Activated CD8-positive, alpha-beta memory T cell treated with anti-CD3 and anti-CD28 coated beads for 1 hour (primary cell): ENCODE measurements around the gene ETV2.
"Not testable (repeated sequence)": the region's sequence is repeated elsewhere in the genome, so short reads cannot be mapped to it uniquely, and the experiment has no call there.

Source experiments
- DNase-seq, 2 donors: peaks; one replicate each; pipeline ENCODE4 v3.0.0-alpha.2; 2020; ENCODE audit warnings: low read depth in 1 of 2; ENCODE audit errors: extremely low read depth in 1 of 2

ETV2 gene

GRCh38 chr19:35656700-35657099 is 15.2 kb downstream of the ETV2 start:
- DNase-seq: no peak

GRCh38 chr19:35657904-35658700 is 16.6 kb downstream of the ETV2 start:
- no peak for DNase-seq

- no peak for DNase-seq
Observed at GRCh38 chr19:35661995-35662340, 20.4 kb downstream of the ETV2 start.

- DNase-seq: no peak
Observed at GRCh38 chr19:35663981-35664380, 22.4 kb downstream of the ETV2 start.

- DNase-seq: no peak
Observed at GRCh38 chr19:35665157-35665556, 23.6 kb downstream of the ETV2 start.

- DNase-seq: no peak
Observed at GRCh38 chr19:35665604-35666003, 24.1 kb downstream of the ETV2 start.

- no peak for DNase-seq
Observed at GRCh38 chr19:35666251-35666913, 24.8 kb downstream of the ETV2 start, which contains the start of gene UPK1A. Gene UPK1A (plus strand): TSS chr19:35666517. CDS start chr19:35666813, 296 bp downstream.

- no peak for DNase-seq
Observed at GRCh38 chr19:35669566-35669965, 28.0 kb downstream of the ETV2 start.

GRCh38 chr19:35669974-35670373 is 28.4 kb downstream of the ETV2 start:
- no peak for DNase-seq

- DNase-seq: no peak
Observed at GRCh38 chr19:35670686-35671085, 29.1 kb downstream of the ETV2 start.

- DNase-seq: no peak
Observed at GRCh38 chr19:35671818-35672217, 30.3 kb downstream of the ETV2 start.

GRCh38 chr19:35673121-35673804 is 31.7 kb downstream of the ETV2 start:
- DNase-seq: peak in 1 of 2 donors; percentile 17

- no peak for DNase-seq
Observed at GRCh38 chr19:35675589-35676140, 34.1 kb downstream of the ETV2 start.

- DNase-seq: no peak
Observed at GRCh38 chr19:35689836-35690235, 48.3 kb downstream of the ETV2 start.

GRCh38 chr19:35691106-35691505 is 49.6 kb downstream of the ETV2 start:
- not testable (repeated sequence) for DNase-seq

GRCh38 chr19:35692010-35692409 is 50.5 kb downstream of the ETV2 start:
- no peak for DNase-seq

GRCh38 chr19:35693422-35693821 is 51.9 kb downstream of the ETV2 start:
- no peak for DNase-seq

GRCh38 chr19:35693835-35694599 is 52.5 kb downstream of the ETV2 start:
- peak; percentile 80 to 85 for DNase-seq
